ENCODE measurements around the gene MTRR.

MTRR gene

DNA sequence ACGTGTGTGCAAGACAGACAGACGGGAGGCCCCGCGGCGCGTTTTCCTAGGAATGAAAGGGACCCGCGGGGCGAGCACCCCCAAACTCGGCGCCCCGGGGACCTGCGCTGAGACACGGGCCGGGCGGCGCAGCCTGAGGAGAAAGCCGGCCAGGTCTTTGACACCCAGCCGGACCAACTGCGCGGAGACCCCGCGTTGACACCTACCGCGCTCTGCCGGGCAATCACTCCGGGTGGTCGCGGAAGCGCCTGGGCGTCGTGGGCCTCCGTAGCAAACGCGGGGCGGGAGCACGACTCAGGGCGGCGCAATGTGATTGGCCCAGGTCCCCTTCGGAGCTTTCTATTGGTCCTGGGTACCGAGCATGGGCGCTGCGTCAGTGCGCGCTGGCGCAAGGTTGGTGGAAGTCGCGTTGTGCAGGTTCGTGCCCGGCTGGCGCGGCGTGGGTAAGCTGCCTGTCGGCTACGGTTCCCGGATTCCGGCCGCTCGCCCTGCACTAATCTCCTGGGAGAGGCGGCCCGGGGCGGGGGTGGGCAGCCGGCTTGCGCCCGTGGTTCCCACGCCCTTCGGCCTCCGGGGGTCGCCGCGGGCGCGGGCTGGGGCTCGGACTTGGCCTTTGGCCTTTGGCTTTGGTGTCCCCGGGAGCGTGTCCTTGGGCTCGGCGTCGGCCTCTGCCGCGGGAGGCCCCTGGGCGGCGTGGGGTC lies at the start of gene MTRR, which contains the start of gene FASTKD3:
TSS of gene MTRR (plus strand) at position 376 of the 701 bp plus-strand sequence. CDS start 1,647 bp downstream, outside the sequence.
TSS of gene FASTKD3 (minus strand) at position 259 of the 701 bp plus-strand sequence. CDS start 948 bp downstream, outside the sequence.
- DNase-seq (ENCODE audit: low spot score) = peak; percentile 82

DNA sequence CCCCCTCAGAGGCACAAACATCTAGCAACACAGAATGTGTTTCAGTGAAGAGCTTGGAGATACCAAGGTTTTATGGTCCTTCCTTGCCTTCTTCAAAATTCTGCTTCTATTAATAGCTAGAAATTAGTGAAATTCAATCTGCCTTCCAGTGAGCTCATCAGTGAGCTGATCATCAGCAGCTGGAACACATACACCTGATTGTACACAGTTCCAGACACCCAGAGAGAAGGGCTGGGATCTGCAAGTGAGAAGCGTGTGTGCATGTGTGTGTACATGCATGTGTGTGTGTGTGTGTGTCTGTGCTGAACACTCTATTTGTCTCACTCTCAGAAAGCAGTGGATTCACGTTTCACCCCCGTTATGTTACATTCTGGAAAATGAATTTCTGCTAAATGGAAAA lies 46.5 kb upstream of the MTRR start:
- DNase-seq (ENCODE audit: low spot score) = no peak

DNA sequence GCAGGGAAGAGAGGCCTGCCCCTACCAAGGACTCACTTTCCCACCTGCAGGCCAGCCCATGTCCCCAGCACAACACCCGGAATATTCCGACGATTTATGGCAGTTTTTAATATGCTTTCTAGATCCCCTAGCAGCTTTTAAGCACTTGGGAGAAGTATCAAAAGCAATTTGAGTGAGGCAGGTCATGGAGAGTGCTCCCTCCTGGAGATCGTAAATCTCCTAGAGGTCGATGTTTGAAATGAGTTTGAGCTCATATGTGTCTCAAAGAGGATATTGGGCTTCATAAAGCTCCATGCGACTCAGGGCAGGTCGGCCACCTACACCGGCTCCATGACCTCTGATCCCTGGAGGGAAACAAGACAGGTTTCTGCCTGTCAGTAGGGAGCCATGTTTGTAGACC lies 45.4 kb upstream of the MTRR start:
- DNase-seq (ENCODE audit: low spot score) = no peak

DNA sequence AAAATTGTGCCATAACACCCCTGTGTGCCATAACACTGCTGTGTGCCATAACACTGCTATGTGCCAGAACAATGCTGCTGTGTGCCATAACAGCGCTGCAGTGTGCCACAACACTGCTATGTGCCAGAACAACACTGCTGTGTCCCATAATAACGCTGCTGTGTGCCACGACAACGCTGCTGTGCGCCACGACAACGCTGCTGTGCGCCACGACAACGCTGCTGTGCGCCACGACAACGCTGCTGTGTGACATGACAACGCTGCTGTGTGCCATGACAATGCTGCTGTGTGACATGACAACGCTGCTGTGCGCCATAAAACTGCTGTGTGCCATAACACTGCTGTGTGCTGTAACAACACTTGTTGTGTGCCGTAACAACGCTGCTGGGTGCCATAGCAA lies 44.0 kb upstream of the MTRR start:
- no peak for DNase-seq (ENCODE audit: low spot score)

DNA sequence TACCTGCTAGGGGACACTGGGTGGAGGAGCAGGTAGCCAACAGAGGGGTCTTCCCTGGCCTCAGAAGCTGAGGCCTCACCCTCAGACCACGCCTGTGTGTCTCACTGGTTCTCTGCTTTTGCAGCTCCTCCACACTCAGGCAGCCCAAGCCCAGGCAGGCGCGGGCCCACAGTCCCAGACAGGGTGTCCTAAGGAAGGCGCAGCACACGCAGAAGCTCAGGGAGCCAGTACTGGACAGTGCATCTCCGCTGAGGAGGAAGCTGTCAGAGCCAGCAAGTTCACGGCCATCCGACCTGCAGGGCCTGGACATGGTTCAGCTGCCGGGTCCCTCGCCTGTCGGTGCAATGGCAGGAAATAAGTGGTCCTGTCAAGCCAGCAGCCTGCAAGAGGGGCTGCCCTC lies 43.3 kb upstream of the MTRR start:
- DNase-seq (ENCODE audit: low spot score) = no peak

DNA sequence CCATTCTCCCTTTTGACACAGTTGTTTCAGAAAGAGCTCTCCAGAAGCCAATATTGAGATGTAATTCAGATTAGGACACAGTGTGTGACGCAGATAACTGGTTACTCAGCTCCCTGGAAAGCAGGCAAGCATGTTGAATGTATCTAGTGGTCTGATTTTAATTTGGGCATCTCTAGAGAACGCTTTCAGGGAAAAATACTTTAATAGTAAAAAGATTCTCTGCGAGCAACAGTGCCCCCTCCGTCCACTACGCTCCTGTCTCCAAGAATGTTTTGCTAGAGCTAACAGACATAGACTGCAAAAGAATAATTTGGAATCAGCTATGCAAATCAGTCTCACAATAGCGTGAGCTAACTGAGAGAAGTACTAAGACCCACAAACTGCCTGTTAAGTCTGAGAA lies 41.3 kb upstream of the MTRR start:
- no peak for DNase-seq (ENCODE audit: low spot score)

DNA sequence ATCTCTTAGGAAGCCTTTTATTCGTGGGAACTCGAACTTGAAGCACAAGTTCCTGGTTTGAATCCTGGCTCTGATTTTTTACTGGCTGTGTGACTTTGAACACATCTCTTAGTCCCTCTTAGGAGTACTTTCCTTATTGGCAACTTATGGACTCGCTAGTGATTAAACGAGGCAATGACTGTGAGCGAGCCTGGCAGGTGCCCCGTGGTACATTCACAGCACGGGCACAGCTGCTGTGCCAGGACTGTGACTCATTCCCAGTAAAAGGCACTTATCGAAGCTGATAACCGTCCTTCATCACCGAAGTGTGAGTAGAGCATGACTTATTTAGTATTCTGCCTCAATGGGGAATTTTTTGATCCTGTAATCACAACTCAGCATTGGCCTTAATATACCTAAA lies 40.7 kb upstream of the MTRR start:
- DNase-seq (ENCODE audit: low spot score) = no peak

GRCh38 chr5:7834982-7835381 lies 34.0 kb upstream of the MTRR start:
- no peak for DNase-seq (ENCODE audit: low spot score)

DNA sequence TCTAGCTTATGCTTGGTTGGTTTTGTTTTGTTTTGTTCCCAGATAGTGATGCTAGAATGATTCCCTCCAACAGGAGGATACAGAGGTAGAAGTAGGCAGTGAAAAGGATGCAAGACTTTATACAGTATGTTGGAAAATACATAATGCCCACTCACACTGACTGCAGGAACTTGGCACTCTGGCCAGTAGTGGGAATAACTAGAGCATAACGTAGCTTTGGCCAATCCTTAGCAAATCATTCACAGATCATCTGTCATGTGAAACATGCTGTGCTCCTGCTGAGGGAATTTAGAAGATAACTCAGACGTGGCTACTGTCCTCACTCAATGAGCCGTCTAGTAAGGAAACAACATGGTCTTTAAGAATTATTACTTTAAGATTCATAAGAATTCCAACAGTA lies 31.5 kb upstream of the MTRR start:
- no peak for DNase-seq (ENCODE audit: low spot score)

GRCh38 chr5:7842531-7842930 lies 26.4 kb upstream of the MTRR start:
- no peak for DNase-seq (ENCODE audit: low spot score)

DNA sequence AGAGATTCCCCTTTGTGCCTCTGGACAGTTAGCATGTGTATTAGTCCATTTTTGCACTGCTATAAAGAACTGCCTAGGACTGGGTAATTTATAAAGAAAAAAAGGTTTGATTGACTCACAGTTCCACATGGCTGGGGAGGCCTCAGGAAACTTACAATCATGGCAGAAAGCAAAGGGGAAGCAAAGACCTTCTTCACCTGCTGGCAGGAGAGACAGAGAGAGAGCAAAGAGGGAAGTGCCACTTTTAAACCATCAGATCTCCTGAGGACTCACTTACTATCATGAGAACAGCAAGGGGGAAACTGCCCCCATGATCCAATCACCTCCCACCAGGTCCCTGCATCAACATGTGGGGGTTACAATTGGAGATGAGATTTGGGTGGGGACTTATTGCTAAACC lies 24.0 kb upstream of the MTRR start:
- no peak for DNase-seq (ENCODE audit: low spot score)

GRCh38 chr5:7845557-7845956 lies 23.4 kb upstream of the MTRR start:
- no peak for DNase-seq (ENCODE audit: low spot score)

GRCh38 chr5:7846327-7846726 lies 22.6 kb upstream of the MTRR start:
- DNase-seq (ENCODE audit: low spot score) = no peak

DNA sequence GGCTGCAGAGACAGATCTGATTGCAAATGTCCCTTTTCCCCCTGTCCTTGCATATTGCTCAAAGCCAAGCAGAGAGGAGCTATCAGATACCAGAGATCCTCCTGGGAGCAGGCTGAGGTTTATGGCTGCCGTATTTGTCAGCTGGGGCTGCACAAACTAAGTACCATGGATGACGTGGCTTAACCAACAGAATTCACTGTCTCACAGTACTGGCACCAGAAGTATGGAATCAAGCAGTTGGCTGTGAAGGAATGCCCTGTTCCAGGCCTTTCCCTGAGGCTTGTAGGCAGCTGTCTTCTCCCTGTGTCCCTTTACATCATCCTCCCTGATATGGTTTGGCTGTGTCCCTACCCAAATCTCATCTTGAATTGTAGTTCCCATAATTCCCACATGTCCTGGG lies 20.7 kb upstream of the MTRR start:
- no peak for DNase-seq (ENCODE audit: low spot score)

DNA sequence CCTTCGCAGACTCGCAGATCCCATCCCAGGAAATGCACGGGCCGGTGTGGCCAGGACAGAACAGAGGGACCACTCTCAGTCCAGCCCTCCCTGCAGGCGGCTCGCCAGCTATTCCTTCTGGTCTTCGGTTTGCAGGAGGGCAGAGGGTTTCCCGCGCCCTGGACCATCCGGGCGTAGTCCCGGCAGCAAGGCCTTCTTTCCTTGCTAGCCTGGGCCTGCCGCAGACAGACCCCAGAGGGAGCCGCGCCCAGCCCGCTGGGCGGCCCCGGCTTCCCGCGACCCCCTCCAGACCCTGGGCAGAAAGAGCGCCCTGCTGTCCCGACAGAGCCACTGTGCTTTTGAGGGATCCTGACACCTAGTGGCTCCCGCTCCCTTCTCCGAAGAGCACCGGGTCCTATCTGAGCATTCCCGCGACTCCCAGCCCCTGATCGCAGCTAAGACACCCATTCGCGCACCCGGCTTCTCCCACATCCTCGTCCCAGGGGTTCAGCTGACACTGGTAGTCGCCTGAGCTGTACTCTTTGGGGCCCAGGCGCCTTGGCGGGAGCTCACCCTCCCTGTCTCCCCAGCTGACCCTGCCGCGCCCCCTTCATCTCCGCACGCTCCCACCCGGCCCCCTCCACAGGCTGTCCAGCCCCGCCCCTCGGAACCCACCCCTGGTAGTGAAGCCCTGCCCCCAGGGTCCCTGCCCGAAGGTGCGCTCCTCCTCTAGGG lies 19.1 kb upstream of the MTRR start:
- DNase-seq (ENCODE audit: low spot score) = no peak

- no peak for DNase-seq (ENCODE audit: low spot score)
Measured at GRCh38 chr5:7850395-7851239, 18.3 kb upstream of the MTRR start, which contains the start of gene CFAP90. TSS of gene CFAP90 (minus strand) at chr5:7851133. CDS start at chr5:7851021, 112 bp downstream.

DNA sequence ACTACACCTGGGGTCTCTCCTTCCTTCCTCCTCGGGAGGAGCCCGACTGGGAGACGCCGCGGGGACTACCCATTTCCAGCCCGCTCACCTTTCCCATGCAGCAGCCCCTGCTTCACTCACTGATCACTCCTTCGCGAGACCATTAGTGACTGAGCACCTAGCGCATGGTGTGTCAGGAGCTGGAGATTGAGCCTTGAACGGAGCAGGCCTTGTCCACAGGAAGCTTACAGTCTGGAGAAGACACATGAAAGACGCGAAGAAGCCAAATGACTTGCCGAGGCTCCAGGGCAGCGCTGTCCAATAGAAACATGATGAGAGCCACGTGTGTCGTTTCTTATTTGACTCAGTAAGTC lies 17.7 kb upstream of the MTRR start:
- no peak for DNase-seq (ENCODE audit: low spot score)

GRCh38 chr5:7851617-7852289 lies 17.2 kb upstream of the MTRR start:
- DNase-seq (ENCODE audit: low spot score) = no peak

DNA sequence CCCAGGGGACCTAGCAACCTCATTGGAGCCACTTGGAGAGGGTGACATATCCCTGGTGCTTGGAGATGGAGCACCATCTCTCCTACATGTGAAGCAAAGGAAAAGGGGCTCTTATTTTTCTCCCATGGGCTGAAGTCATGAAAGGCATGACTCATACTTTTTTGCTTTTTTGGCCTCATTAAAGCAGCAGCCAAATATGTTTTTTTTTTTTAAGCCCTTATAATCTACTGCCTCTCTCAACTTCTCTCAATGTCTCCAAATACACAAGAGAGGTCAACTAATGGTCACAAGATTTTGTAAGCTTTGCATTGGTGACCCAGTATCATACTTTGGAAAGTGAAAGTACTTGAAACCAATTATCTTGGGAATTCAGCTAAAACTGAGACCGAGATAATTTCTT lies 16.4 kb upstream of the MTRR start:
- no peak for DNase-seq (ENCODE audit: low spot score)

DNA sequence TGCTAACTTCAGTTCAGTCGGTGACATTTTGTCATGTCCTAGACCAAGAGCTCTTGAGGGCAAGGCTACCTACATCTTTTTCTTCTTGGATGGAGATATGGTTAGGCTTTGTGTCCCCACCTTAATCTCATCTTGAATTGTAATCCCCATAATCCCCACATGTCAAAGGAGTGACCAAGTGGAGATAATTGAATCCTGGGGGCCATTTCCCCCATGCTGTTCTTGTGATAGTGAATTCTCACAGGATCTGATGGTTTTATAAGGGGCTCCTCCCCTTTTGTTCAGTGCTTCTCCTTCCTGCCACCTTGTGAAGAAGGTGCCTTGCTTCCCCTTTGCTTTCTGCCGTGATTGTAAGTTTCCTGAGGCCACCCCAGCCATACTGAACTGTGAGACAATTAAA lies 16.0 kb upstream of the MTRR start:
- no peak for DNase-seq (ENCODE audit: low spot score)

GRCh38 chr5:7855611-7856010 lies 13.3 kb upstream of the MTRR start:
- no peak for DNase-seq (ENCODE audit: low spot score)

DNA sequence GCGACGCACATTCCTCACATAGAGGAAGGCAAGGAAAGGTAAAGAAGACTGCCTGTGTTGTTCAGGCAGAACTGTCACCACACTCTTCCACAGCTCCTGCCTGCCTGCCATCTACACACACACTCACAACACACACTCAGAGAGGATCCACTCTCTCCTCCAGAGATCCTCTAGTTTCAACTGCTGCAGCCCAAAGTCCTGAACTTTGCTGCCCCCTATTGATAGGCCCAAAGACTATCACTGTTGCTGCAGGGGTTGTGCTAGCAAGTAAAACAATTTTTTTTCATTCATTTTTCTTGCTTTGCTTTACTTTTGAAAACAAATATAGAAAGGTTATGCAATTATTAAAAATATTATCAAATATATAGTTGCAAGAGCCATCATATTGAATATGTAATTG lies 12.1 kb upstream of the MTRR start:
- DNase-seq (ENCODE audit: low spot score) = peak; percentile 14

Data from hematopoietic multipotent progenitor cell treated with erythropoietin and hydrocortisone succinate and interleukin-3 and kit ligand, for 17 days (in vitro differentiated cells).